ENCODE measurements around the gene HES6.
"Not testable (repeated sequence)": the region's sequence is repeated elsewhere in the genome, so short reads cannot be mapped to it uniquely, and the experiment has no call there.

HES6 gene, protein sequence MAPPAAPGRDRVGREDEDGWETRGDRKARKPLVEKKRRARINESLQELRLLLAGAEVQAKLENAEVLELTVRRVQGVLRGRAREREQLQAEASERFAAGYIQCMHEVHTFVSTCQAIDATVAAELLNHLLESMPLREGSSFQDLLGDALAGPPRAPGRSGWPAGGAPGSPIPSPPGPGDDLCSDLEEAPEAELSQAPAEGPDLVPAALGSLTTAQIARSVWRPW

DNA sequence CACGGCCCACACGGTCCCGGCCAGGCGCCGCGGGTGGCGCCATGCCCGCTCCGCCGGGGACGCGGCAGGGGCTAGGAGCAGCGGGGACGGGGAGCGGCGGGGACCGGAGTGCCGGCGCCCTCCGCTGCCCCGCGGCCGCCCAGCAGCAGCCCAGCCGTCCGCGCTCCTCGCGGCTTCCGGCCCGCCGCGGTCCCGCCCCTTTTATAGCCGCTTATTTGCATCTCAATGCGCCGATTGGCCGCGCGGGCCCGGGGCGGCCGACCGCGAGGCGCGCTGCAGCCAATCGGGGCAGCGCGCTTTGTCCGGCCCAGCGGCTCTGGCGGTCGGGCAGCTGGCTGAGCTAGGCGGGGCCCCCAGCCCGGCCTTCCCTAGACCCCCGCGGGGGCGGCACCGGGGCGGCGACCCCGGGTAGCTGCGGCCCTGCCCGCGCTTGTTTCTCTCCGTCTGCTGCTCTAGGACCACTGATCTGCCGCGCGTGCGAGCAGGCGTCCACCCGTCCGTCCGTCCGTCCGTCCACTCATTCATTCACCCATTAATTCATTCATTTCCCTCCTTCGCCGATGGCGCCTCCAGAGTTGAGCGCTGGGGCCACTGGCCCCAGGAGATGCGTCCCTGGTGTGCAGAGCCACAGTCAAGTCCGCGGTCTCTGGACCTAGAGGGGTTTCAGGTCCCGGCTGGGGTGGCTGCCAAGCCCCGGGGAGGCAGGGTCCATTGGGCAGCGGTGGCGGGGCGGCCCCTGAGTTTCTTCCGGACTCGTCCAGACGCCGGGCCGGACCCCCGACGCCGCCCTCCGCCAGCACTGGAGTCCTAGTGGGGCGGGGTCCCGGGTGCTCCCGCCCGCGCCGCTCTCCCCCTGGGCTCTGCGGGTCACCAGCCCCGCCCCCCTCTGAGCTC is at the start of gene HES6:
Gene HES6 (minus strand): TSS at position 176 of the 894 bp plus-strand sequence. CDS start 133 bp downstream, at position 43.
- peak; percentile 72 for DNase-seq

DNA sequence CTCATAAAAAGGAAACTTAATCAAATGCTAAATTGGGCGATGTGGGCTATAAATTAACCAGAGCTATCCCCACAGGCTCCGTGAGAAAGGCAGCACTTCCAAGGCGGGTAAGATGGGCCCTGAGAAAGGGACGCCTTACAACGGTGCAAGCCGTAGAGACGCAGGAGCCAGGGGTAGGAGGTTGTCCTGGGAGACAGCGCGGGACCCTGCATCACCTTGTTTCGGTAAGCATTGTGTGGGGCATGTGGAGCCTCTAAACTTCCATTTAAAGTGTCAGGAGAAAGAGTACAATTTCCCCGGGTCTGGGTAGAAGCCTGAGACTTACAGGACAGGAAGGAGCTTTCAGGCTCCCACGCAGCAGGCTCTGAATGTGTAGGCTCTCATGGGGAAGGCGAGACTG is 49.7 kb upstream of the HES6 start:
- no peak for DNase-seq

DNA sequence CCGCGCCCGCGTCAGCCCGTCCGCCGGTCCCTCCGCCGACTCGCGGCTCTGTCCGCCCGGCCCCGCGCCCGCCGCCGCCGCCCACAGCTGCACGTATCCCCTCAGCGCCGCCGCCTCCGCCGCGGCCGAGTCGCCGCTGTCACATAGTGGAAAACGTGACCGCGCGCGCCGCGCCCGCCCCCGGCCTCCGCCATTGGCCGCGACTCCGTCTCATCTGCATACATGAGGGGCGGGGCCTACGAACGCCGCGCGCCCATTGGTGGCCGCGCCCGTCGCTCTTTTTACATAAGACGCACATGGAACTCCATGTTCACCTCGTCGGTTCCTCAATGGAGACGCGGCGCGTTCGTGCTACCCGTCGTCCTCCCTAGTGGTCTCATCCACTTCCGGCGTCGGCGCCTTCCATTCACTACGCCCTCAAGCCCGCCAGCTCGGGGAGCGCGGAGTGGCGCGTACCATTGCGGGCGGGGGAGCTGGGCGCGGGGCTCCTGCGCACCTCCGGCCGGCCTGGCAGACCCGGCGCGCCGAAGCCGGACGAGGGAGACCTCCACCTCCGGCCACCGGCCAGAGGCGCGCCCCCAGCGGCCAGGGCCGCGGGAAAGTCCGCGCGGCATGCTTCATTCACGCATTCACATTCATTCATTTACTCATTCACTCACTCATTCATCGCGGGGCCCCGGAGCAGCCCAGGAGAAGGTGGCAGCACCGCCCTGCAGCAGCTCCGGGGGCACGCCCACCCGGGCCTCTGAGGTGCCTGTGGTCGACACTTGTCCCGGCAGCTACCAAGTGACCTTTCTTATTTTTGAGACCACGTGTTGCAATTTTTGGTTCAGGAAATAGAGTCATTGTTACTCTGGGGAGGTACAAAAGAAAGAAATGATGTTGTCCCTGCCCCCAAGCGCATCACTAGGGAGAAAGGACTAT is 49.1 kb upstream of the HES6 start:
- DNase-seq = peak; percentile 96

DNA sequence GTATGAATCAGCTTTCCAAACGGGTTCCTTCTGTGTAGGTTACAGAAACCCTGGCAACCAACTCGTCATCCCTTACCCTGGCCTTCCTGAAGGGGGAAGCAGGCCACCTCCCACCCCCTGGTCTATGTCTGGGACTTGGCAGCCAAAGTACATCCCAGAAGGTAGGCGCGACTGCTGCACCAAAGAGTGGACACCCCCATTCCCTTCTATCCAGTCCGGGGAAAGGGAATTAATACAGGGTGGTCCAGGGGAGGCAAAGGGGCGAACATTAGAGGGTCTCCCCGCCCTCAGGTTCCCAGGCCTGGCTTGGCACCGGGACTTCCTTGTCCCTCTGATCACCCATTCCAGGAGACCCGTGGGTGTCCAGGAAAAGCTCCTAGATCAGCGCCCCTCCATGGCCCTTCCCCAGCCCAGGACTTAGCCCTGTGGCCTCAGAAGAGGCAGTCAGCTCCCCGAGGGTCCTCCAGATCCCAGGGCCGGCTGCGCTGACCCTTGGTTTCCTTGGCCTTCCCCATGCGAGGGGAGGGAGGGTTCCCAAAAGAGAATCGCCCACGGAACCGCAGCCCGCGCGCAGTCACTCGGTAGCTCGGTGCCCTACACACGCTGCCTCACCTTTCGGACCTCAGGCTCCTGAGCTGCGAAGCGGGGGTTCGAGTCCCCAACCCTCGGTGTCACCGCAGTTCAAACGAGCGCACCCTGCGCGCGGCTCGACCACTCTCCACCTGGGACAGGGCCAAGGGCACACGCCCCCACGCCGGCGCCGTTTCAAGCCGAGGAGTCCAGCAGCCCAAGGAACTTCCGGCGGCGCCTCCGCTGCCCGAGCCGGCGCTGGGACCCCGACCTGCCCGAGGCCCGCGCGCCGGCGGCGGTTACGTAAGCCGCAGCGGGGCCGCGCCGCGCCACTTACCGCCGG is 48.2 kb upstream of the HES6 start, which contains the start of gene PER2:
Gene PER2 (minus strand): TSS at position 874 of the 913 bp plus-strand sequence. CDS start 10,674 bp downstream, outside the sequence.
- no peak for DNase-seq

DNA sequence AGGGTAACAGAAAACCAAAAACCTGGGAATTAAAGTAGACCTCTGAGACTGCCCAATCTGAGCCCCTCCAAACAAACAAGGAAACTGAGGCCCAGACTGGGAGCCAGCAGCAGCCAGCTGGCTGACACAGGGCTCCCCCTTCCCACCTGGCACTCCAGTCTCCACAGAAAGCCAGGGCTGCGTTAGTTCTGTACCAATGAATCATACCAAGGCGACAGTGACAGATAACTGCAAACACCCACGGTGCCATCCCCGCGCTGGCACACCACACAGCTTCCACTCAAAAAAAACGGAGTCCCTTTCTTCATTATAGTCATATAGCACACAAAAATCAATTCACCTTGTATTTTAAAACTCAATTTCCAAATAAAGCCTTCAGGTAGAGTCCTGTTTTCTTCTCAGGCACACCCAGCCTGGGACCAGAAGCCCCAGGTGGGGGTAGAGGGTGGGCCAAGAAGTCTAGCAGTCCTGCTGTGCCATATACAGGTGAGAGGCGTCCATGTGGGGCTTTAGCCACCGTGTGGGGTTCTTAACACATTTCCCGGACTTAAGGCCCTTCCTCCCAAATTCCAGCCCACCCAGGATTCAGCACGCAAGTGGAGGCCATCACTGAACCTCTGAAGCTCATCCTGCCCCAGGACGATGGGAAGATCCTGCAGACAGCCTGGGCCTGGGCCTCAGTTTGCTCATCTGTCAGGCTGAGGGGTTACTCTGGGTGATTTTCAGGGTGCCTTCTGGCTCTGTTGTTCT is 47.3 kb upstream of the HES6 start:
- DNase-seq = peak; percentile 24

DNA sequence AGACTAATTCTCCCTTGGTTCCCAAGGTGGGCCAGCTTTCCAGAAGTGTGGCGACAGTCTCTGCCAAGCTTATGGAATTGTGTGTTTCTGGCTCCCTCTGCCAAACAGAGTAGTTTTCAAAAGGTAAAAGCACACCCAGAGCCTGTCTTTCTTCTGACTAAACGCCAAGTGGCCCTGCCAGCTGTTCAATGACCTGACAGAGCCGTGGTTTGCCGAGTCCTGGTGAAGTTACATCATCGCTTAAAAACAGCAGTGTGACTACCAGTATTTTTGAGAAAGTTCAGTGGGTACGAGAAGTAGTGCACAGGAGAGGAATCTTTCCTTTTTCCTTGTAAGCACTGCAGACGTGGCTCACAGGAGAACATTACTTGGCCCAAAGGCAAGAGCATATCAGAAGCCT is 46.7 kb upstream of the HES6 start:
- no peak for DNase-seq

DNA sequence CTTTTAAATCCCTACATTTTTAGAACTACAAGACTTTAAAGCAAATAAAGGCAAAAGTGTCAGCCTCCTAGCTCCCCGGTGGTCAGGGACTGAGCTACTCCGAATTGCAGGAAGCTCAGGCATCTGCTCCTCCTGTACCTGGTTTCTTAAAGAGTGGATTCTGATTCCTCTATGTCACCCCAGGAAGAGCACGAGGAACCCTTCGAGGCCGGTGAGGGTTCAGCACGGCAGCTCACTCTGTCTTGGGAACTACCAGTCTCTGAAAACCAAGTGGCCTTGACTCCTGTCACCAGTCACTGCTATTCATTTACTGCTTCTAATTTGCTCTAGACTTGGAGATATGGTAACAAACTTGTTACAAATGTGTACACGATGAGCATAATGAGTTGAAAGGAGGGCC is 46.3 kb upstream of the HES6 start:
- no peak for DNase-seq

DNA sequence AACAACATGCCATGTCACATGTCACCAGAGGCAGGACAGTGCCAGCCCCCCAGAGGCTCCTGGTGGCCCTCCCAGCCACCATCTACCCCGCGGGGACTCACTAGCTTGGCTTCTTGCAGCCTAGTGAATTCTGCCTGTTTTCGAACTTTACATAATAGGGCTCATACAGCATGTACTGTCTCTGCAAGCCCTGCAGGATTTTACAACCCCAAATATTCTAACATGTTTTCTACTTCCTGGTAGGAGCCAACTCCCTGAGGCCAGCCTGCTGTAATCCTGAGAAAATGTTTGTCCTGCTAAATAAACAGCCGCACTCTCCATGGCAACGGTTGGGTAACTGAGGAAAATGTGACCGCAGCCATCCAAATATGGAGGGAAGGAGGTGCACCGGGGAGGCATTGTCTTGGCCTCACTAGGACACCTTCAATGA is 45.8 kb upstream of the HES6 start:
- no peak for DNase-seq

DNA sequence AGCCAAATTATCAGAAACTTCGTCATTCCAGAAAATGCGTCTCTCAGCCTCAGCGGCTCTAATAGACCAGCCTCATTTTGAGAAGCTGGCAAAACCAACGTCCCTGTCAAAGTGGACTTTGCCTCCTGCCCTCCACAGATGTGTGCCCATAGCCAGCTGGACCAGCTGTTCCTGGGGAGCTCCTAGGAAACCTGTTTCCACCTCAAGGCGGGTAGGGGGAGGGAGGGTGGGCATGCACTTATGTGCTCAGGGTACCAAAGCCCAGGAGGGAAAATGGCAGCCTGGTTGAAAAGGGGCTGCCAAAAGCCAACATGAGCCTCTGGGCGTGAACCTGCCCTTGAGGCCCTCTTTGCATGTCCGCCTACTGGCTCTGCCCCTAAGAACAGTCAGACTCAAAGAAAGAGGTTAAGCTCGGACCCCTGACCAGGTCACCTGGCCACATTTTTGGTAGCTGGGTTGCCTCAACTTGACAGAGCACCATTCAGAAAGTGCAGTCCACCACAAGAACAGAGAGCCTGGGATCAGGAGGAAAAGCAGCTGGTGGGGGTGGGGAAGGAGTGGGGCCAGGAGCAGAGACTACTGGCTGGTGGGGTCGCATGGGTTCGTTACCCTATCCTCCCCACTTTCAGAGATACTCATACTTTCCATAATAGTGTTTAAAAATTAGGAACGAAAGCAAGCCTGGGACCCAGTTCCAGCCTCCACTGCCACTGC is 45.1 kb upstream of the HES6 start:
- no peak for DNase-seq

DNA sequence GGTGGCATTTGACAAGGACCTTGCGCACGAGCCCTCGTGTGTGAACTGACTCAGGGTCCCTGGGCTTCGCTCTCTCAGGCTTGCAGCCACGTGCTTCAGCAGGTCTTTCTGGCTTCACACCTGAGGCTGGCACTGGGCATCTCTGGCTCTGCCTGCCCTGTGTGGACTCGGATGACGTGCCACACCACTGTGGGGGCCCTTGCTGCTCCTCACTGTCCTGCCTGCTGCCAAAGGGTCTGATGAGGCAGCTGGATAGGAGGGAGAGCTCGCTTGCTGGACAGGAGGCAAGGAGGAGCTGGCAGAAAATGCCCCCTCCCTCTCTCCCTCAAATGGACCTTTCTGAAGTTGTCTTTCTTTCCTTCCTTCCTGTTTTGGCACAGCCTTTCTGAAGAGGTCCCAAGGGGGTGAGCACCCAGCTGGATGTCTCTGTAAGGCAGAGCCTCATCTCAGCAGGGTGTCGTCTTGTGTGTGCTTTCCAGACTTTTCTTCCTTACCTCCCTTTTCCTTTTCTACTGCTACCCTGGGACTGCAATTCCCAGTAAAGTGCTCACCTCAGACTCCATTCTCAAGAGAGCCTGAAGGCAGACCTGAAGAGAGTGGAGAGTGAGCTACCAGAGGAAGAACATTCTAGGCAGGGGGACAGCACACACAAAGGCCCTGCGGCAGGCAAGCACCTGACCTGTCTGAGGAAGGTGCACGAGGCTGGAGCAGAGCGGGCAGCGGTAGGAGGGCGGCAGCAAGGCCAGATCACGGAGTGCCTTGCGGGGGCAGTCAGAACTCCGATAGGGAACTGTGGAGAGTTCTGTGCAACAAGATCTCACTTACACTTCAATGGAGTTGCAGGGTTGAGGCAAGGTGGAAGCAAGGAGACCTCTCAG is 43.3 kb upstream of the HES6 start:
- DNase-seq = no peak

DNA sequence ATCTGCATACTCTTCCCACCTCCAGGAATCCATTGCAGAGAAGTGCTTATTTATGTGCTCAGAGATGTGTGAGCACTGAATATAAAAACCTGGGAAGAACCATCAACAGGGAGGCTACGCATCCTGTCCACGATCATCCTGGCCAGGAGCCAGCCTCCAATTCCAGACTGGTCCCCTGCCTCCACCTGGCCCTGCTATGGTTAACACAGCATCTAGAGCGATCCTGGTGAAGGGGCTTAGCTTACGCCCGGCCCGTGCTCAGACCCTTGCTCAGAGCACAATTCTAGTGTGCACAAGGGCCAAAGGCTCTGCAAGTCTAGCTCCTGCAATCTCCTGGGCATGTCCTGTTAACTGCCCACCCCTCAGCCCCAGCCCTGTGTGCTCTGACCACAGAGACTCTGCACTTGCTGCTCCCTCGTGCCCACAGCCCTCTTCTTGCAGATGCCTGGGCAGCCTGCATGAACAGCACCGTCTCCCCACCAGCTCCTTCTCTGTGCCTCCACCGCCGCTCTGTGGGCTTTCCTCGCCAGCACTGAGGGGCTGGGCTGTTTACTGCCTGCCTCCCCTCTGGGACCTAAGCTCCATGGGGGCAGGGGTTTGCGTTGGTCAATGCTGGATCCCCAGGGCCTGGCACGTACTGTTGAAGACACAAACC is 42.1 kb upstream of the HES6 start:
- DNase-seq = no peak

GRCh38 chr2:238280083-238280825 is 40.4 kb upstream of the HES6 start:
- no peak for DNase-seq

GRCh38 chr2:238279324-238279682 is 39.5 kb upstream of the HES6 start:
- no peak for DNase-seq

GRCh38 chr2:238278626-238279323 is 38.9 kb upstream of the HES6 start:
- no peak for DNase-seq

DNA sequence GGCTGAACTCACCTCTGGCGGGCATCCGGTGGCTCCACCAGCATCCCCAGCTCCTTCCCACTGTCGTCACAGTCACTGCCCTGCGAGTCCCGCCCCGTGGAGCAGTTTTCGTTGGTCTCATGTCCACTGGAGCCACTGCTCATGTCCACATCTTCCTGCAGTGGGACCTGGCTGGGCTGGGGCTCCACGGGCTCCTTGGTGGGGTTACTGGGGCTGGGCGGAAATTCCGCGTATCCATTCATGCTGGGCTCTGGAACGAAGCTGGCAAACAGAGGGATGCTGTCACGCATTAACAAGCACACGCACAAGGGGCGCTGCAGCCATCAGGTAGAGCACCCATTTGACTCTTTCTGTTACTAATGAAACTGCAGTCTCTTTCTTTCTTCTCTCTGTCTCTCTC is 37.9 kb upstream of the HES6 start:
- DNase-seq = no peak

DNA sequence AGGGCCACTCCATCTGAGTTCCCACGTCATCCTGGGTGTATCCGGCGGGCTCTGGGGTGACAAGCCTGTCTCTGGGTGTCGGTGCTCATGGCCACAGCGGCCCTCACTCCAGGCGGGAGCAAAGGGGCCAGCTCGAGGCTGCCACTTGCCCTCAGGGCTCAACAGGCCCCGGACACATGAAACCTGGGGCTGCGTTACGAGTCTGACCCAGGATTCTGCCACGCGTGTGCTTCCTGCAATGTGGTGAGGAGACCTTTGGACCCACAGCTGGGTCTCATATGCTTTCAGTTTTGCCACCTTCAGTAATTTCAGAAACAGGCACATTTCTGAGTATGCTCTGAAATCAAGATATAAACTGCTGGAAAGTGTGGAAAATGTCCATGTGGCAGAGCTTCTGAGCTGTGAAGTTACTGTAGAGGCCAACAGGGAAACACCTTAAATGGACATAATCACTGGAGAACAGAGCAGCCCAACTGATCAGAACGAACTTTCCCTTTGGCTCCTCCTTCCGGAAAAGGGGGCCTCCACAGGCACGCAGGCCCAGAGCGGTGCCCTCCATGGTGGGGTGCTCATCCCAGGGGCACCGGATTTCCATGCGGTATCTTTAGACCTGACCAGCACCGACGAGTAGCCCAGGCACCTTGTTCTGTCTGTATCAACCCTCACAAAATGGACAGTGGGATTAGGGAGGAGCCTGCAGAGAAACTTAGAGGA is 34.5 kb upstream of the HES6 start:
- no peak for DNase-seq

DNA sequence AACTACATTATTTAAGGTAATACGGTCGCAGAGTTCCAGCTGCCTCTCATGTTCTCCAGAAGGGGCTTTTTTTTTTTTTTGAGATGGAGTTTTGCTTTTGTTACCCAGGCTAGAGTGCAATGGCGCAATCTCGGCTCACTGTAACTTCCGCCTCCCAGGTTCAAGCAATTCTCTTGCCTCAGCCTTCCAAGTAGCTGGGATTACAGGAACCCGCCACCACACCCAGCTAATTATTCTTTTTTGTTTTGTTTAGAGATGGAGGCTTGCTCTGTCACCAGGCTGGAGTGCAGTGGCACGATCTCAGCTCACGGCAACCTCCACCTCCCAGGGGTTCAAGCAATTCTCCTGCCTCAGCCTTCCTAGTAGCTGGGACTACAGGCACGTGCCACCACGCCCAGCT is 33.6 kb upstream of the HES6 start:
- DNase-seq = not testable (repeated sequence)
